ENCODE measurements around the gene PSEN1. TPM values are rescaled to one million over a fixed set of nuclear protein-coding genes. Genes with fewer than 3 reads are reported as not detected.

Gene PSEN1
- polyA plus RNA-seq, 1 donor (not counting 4 experiments of a cell fraction or from before 2014, with no cell fraction given) = 32.6 TPM

GRCh38 chr14:73217411-73217810, 81.1 kb downstream of the PSEN1 start:
- Histone ChIP-seq H3K79me2 (ENCODE audit: control insufficient read depth, insufficient read depth, low read length) (no peaks in the 10 kb centered on the region), H3K9me1 (ENCODE audit: control insufficient read depth, extremely low read depth, insufficient read depth, low read length) (no peaks in the 10 kb centered on the region), H3K9me3 (ENCODE audit: control insufficient read depth, low read depth, low read length) (no peaks in the 10 kb centered on the region), H3K27me3 (ENCODE audit: control insufficient read depth, extremely low read depth, insufficient read depth, low read length) (no peaks in the 10 kb centered on the region), H4K20me1 (ENCODE audit: control insufficient read depth, extremely low read depth, insufficient read depth, low read length) (no peaks in the 10 kb centered on the region), H3K4me2 (ENCODE audit: control insufficient read depth, extremely low read depth, insufficient read depth, low read depth, low read length) (no peak overlapping the region), H3K4me3 (ENCODE audit: control insufficient read depth in 2 of 3, extremely low read depth in 1 of 3, insufficient read depth in 2 of 3, low read depth in 1 of 3, low read length in 3 of 3) (no peak overlapping the region), H3K4me1 (ENCODE audit: control insufficient read depth, extremely low read depth, insufficient read depth, low read length) (no peaks in the 10 kb centered on the region), H3K27ac (ENCODE audit: control insufficient read depth, insufficient read depth, low read length) (no peak overlapping the region), H2AFZ (ENCODE audit: control insufficient read depth, low read length) (no peak overlapping the region), H3K36me3 (ENCODE audit: control insufficient read depth in 2 of 2, extremely low read depth in 1 of 2, insufficient read depth in 2 of 2, low read length in 2 of 2) (peaks cover 19 to 29% of the 10 kb centered on the region in 2 experiments), H3K9ac (ENCODE audit: control insufficient read depth, extremely low read depth, insufficient read depth, low read length) (no peak overlapping the region)
- FAIRE-seq (no peak), DNase-seq (ENCODE audit: low read depth, low spot score) (no peak)
- dilution Hi-C loops (cut with MboI; ENCODE audit: extremely low pct_ligation_motif_present, low sequenced_read_pairs) = no loop called here
- TF ChIP-seq CTCF (optimal IDR thresholded peaks at IDR 0.05 in 1 of 3, IDR thresholded peaks at IDR 0.05 in 1 of 3, conservative IDR thresholded peaks at IDR 0.05 in 1 of 3; ENCODE audit: extremely low read depth in 1 of 3, insufficient read depth in 2 of 3, low read length in 3 of 3) (no peak), EZH2 (IDR thresholded peaks at IDR 0.05; ENCODE audit: low read length) (no peak)

- Histone ChIP-seq H3K9me3 (ENCODE audit: control insufficient read depth, low read depth, low read length) (no peaks in the 10 kb centered on the region), H3K27ac (ENCODE audit: control insufficient read depth, insufficient read depth, low read length) (no peak overlapping the region), H3K79me2 (ENCODE audit: control insufficient read depth, insufficient read depth, low read length) (no peaks in the 10 kb centered on the region), H2AFZ (ENCODE audit: control insufficient read depth, low read length) (no peak overlapping the region), H3K4me3 (ENCODE audit: control insufficient read depth in 2 of 3, extremely low read depth in 1 of 3, insufficient read depth in 2 of 3, low read depth in 1 of 3, low read length in 3 of 3) (no peak overlapping the region), H3K9ac (ENCODE audit: control insufficient read depth, extremely low read depth, insufficient read depth, low read length) (no peak overlapping the region), H4K20me1 (ENCODE audit: control insufficient read depth, extremely low read depth, insufficient read depth, low read length) (no peaks in the 10 kb centered on the region), H3K4me2 (ENCODE audit: control insufficient read depth, extremely low read depth, insufficient read depth, low read depth, low read length) (no peak overlapping the region), H3K9me1 (ENCODE audit: control insufficient read depth, extremely low read depth, insufficient read depth, low read length) (no peaks in the 10 kb centered on the region), H3K36me3 (ENCODE audit: control insufficient read depth in 2 of 2, extremely low read depth in 1 of 2, insufficient read depth in 2 of 2, low read length in 2 of 2) (peaks cover 16 to 22% of the 10 kb centered on the region in 2 experiments), H3K27me3 (ENCODE audit: control insufficient read depth, extremely low read depth, insufficient read depth, low read length) (no peaks in the 10 kb centered on the region), H3K4me1 (ENCODE audit: control insufficient read depth, extremely low read depth, insufficient read depth, low read length) (no peaks in the 10 kb centered on the region)
- TF ChIP-seq EZH2 (IDR thresholded peaks at IDR 0.05; ENCODE audit: low read length) = no peak
- no peak for TF ChIP-seq CTCF (optimal IDR thresholded peaks at IDR 0.05 in 1 of 3, IDR thresholded peaks at IDR 0.05 in 1 of 3, conservative IDR thresholded peaks at IDR 0.05 in 1 of 3; ENCODE audit: extremely low read depth in 1 of 3, insufficient read depth in 2 of 3, low read length in 3 of 3)
- dilution Hi-C loops (cut with MboI; ENCODE audit: extremely low pct_ligation_motif_present, low sequenced_read_pairs) = no loop called here
- FAIRE-seq (no peak), DNase-seq (ENCODE audit: low read depth, low spot score) (no peak)
Observed at GRCh38 chr14:73220061-73220460, 83.8 kb downstream of the PSEN1 start.
